GM12878 (cell line): Measurements from ENCODE around the gene PTGES2. TPM values are rescaled to one million over a fixed set of nuclear protein-coding genes. Genes with fewer than 3 reads are reported as not detected.

Source experiments
- ATAC-seq: fragments of 200-7000 bp; cut with Tn5 transposase; 3 replicates; pipeline ENCODE4 v1.9.1; 2020; ENCODE audit warnings: mild to moderate bottlenecking, moderate library complexity
- BruUV-seq: library from RNA; stranded (reverse); fragments of 400-500 nt; replicated peaks from 2 replicates; lab custom pipeline; 2021; lab: Mats Ljungman, UMichigan
- CTCF ChIA-PET: fragments of 300-600 bp; sonication (Branson Sonifier 250); formaldehyde crosslinking; extraction: SDS; loops from one replicate; lab custom pipeline; 2021; ENCODE audit warnings: inconsistent platforms; lab: Yijun Ruan, JAX
- POLR2A ChIA-PET: fragments of 350-600 bp; formaldehyde crosslinking; extraction: SDS; loops from one replicate; lab custom pipeline; 2021; ENCODE audit warnings: inconsistent platforms; lab: Charles Lee
- RAD21 ChIA-PET: fragments of 300-600 bp; sonication (Branson Sonifier 250); formaldehyde crosslinking; loops from one replicate; lab custom pipeline; 2023; ENCODE audit warnings: antibody characterized with exemption; ENCODE audit not compliant: unreplicated experiment; lab: Charles Lee
- SMC1A ChIA-PET: fragments of 300-600 bp; sonication (Branson Sonifier 250); formaldehyde crosslinking; loops from one replicate; lab custom pipeline; 2023; ENCODE audit not compliant: unreplicated experiment, uncharacterized antibody; lab: Charles Lee
- DNase-seq: peaks from one replicate; pipeline ENCODE4 v3.0.0-alpha.2; 2011; ENCODE audit warnings: low read depth, low spot score
- FAIRE-seq: peaks from 3 replicates; lab custom pipeline; 2011; peaks lifted over from hg19 to GRCh38; lab: Jason Lieb, UNC
- H2AFZ ChIP-seq: 2 replicates; pipeline ENCODE4 v1.6.0; 2011; ENCODE audit warnings: low read depth, low read length, control low read depth; ENCODE audit not compliant: control insufficient read depth
- H3K27ac ChIP-seq: 2 replicates; pipeline ENCODE4 v1.5.1; 2011; ENCODE audit warnings: control low read depth; ENCODE audit not compliant: control insufficient read depth, insufficient read depth
- H3K27me3 ChIP-seq, 2 experiments: replicated peaks in 1 of 2; 2 replicates each; pipeline versions ENCODE4 v1.6.0 to v1.6.1; 2011; ENCODE audit warnings: low read length in 1 of 2; ENCODE audit not compliant: control insufficient read depth in 2 of 2, insufficient read depth in 2 of 2
- H3K36me3 ChIP-seq, 2 experiments: 2 replicates each; pipeline ENCODE4 v1.5.1; 2011; ENCODE audit warnings: low read length in 1 of 2; ENCODE audit not compliant: control insufficient read depth in 2 of 2, insufficient read depth in 2 of 2
- H3K4me1 ChIP-seq: 2 replicates; pipeline ENCODE4 v1.6.1; 2011; ENCODE audit warnings: mild to moderate bottlenecking, low read length, moderate library complexity, mixed read lengths; ENCODE audit not compliant: control insufficient read depth, insufficient read depth
- H3K4me2 ChIP-seq: 2 replicates; pipeline ENCODE4 v1.6.0; 2011; ENCODE audit warnings: control low read depth; ENCODE audit not compliant: control insufficient read depth, insufficient read depth
- H3K4me3 ChIP-seq: fragments of 200-600 bp; sonication (generic); 2 replicates; pipeline ENCODE4 v1.5.1; 2016
- H3K79me2 ChIP-seq: 2 replicates; pipeline ENCODE4 v1.6.0; 2011; ENCODE audit warnings: low read length; ENCODE audit not compliant: control insufficient read depth, insufficient read depth
- H3K9ac ChIP-seq: 2 replicates; pipeline ENCODE4 v1.8.0; 2011; ENCODE audit warnings: low read length, control low read depth, mixed read lengths; ENCODE audit not compliant: control insufficient read depth, insufficient read depth
- H3K9me3 ChIP-seq: replicated peaks from 3 replicates; pipeline ENCODE4 v1.5.1; 2011; ENCODE audit warnings: mild to moderate bottlenecking, low read length; ENCODE audit not compliant: control insufficient read depth, insufficient read depth
- H4K20me1 ChIP-seq: 2 replicates; pipeline ENCODE4 v1.6.0; 2011; ENCODE audit not compliant: control insufficient read depth, insufficient read depth
- ATF7 ChIP-seq: fragments of 450-650 bp; IDR thresholded peaks from 2 replicates; pipeline ENCODE4 v1.6.1; 2016; ENCODE audit warnings: low read depth, mild to moderate bottlenecking
- FOXM1 ChIP-seq: IDR thresholded peaks from 2 replicates; pipeline ENCODE4 v1.6.1; 2012; ENCODE audit warnings: low read depth, mild to moderate bottlenecking, inconsistent platforms, low read length, moderate library complexity
- MTA2 ChIP-seq: fragments of 450-650 bp; IDR thresholded peaks from 2 replicates; pipeline ENCODE4 v1.6.1; 2016; ENCODE audit warnings: low read depth, mild to moderate bottlenecking, moderate library complexity
- MXI1 ChIP-seq: fragments of 150-350 bp; IDR thresholded peaks from 2 replicates; pipeline ENCODE4 v1.6.1; 2011; ENCODE audit warnings: low read depth, mild to moderate bottlenecking, inconsistent platforms, low read length, improper control_type of control experiment
- MYB ChIP-seq: fragments of 150-350 bp; IDR thresholded peaks from 2 replicates; pipeline ENCODE4 v1.6.1; 2014; ENCODE audit warnings: mild to moderate bottlenecking, low read depth, low read length, borderline replicate concordance
- NFIC ChIP-seq: IDR thresholded peaks from 2 replicates; pipeline ENCODE4 v1.6.1; 2012; ENCODE audit warnings: low read depth, mild to moderate bottlenecking, inconsistent platforms, low read length, moderate library complexity
- NFXL1 ChIP-seq: fragments of 450-650 bp; IDR thresholded peaks from 2 replicates; pipeline ENCODE4 v1.6.1; 2017; ENCODE audit warnings: antibody characterized with exemption, mild to moderate bottlenecking, borderline replicate concordance
- NR2F1 ChIP-seq: fragments of 450-650 bp; conservative IDR thresholded peaks from 2 replicates; pipeline ENCODE4 v1.6.1; 2017; ENCODE audit warnings: mild to moderate bottlenecking
- RBBP5 ChIP-seq: fragments of 200-600 bp; sonication (generic); conservative IDR thresholded peaks from 2 replicates; pipeline ENCODE4 v1.6.1; 2016
- RFX5 ChIP-seq: IDR thresholded peaks from 2 replicates; pipeline ENCODE4 v1.6.1; 2011; ENCODE audit warnings: low read depth, low read length, improper control_type of control experiment
- RUNX3 ChIP-seq: IDR thresholded peaks from 2 replicates; pipeline ENCODE4 v1.6.1; 2012; ENCODE audit warnings: low read length, inconsistent platforms
- SMARCA5 ChIP-seq: fragments of 450-650 bp; IDR thresholded peaks from 2 replicates; pipeline ENCODE4 v1.6.1; 2017; ENCODE audit warnings: mild to moderate bottlenecking
- SPI1 ChIP-seq: IDR thresholded peaks from 2 replicates; pipeline ENCODE4 v1.6.1; 2011; ENCODE audit warnings: low read depth, mild to moderate bottlenecking, low read length, moderate library complexity, borderline replicate concordance; ENCODE audit not compliant: insufficient read depth
- SREBF1 ChIP-seq: IDR thresholded peaks from 2 replicates; pipeline ENCODE4 v1.6.1; 2012; ENCODE audit warnings: mild to moderate bottlenecking, low read length
- ZBED1 ChIP-seq: IDR thresholded peaks from 2 replicates; pipeline ENCODE4 v1.6.1; 2016; ENCODE audit warnings: borderline replicate concordance
- ZNF217 ChIP-seq: fragments of 450-650 bp; IDR thresholded peaks from 2 replicates; pipeline ENCODE4 v1.6.1; 2017; ENCODE audit warnings: antibody characterized with exemption, mild to moderate bottlenecking
- WGBS: methylation state at CpG from one replicate; pipeline ENCODE4 v1.1.6; 2016; ENCODE audit warnings: low lambda C conversion rate; ENCODE audit not compliant: insufficient replicate concordance, insufficient coverage; ENCODE audit errors: missing lambda C conversion rate; 5-methylcytosine and 5-hydroxymethylcytosine counted together
- in situ Hi-C: fragments of 300-500 bp; cut with MboI; formaldehyde crosslinking; loops from 9 replicates; pipeline ENCODE4 v1.14.3; 2018; ENCODE audit warnings: mixed read lengths
- intact Hi-C: fragments of 100-400 bp; cut with micrococcal nuclease; formaldehyde crosslinking; loops from one replicate; pipeline ENCODE4 v1.14.2; 2022; ENCODE audit not compliant: unreplicated experiment
- polyA plus RNA-seq, 11 experiments: library from polyadenylated mRNA; depleted of rRNA in 4 of 11; unstranded in 6 of 11; stranded (reverse) in 5 of 11; fragments of >200 nt; fragmentation: Nextera tagmentation in 4 of 11; fragmentation: Illumina TruSeq in 1 of 11; extraction: Ambion mirVana in 4 of 11; extraction: Trizol in 1 of 11; gene quantifications; 1 replicate in 1 of 11; 2 replicates in 10 of 11; pipeline versions ENCODE4 v1.2.1 to v1.2.3, GENCODE V29; 2011 to 2016; ENCODE audit warnings: inconsistent platforms in 2 of 11, missing spikeins in 2 of 11, low read depth in 1 of 11
- total RNA-seq, 4 experiments: library from RNA; depleted of rRNA in 3 of 4; stranded (reverse); fragments of >200 nt in 3 of 4; fragmentation: Illumina TruSeq in 1 of 4; extraction: Trizol in 1 of 4; gene quantifications; 2 replicates each; pipeline versions ENCODE4 v1.2.1 to v1.2.3, GENCODE V29; 2013 to 2021
- TF ChIP-seq, protein P1 (sequence below): IDR thresholded peaks from 2 replicates; pipeline ENCODE4 v1.6.1; 2011; ENCODE audit warnings: mild to moderate bottlenecking, low read depth, low read length, moderate library complexity; ENCODE audit not compliant: insufficient replicate concordance
- TF ChIP-seq, protein P2 (sequence below): fragments of 450-650 bp; IDR thresholded peaks from 2 replicates; pipeline ENCODE4 v1.6.1; 2018; ENCODE audit warnings: mild to moderate bottlenecking, low read depth, moderate library complexity; ENCODE audit not compliant: partially characterized antibody

PTGES2 gene
- total and polyA plus RNA-seq, 10 of the 15 experiments (the other 5 are each of a cell fraction or from before 2014, with no cell fraction given): 2.1 to 141 (median 99.1) TPM

DNA sequence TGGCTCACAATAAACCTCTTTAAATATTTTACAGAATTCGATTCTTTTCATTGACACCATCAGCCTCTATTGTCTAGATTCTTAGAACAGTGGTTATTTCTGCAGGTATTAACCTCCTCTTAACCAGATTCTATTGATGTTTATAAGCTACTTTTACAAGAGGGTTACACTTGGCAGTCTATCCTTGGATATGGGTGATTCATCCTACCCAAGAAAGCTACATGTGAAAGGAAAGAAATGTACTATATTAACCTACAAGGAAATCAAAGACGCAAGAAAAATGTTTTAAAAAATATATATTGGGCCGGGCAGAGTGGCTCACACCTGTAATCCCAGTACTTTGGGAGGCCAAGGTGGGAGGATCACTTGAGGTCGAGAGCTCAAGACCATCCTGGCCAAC lies 42.8 kb downstream of the PTGES2 start:
- ChIA-PET SMC1A (interaction anchor here (0.9 to 1.3 kb wide), 5 partner anchors 10 to 51 kb away, joined by 3 to 4 read pairs (median 3); no protein-coding TSS in a partner anchor), POLR2A (interaction anchor here (0.5 kb wide), 1 partner anchor 107 kb away, joined by 3 read pairs; no protein-coding TSS in a partner anchor), CTCF (interaction anchor here (0.9 to 6.6 kb wide), 9 partner anchors 9 to 141 kb away, joined by 3 to 33 read pairs (median 5); partner anchors contain the start of gene NAIF1), RAD21 (interaction anchor here (0.6 to 1.4 kb wide), 2 partner anchors 49 to 127 kb away, joined by 3 to 5 read pairs; no protein-coding TSS in a partner anchor)
- Histone ChIP-seq H3K9me3 (no peaks in the 10 kb centered on the region), H3K27ac (no peak overlapping the region), H3K4me1 (peaks cover 21% of the 10 kb centered on the region), H3K27me3 (no peaks in the 10 kb centered on the region), H3K9ac (no peak overlapping the region), H2AFZ (no peak overlapping the region), H3K4me2 (no peak overlapping the region)
- intact Hi-C loops: no loop called here
- no peak for FAIRE-seq
- no TSS peak for BruUV-seq
- ATAC-seq: no peak
- 96% methylated on average over 4 of the region's 4 CpGs for WGBS
- TF ChIP-seq RFX5: no peak
- TF ChIP-seq SMARCA5: no peak
- no peak for TF ChIP-seq SREBF1
- no peak for TF ChIP-seq MYB
- TF ChIP-seq, protein P1, sequence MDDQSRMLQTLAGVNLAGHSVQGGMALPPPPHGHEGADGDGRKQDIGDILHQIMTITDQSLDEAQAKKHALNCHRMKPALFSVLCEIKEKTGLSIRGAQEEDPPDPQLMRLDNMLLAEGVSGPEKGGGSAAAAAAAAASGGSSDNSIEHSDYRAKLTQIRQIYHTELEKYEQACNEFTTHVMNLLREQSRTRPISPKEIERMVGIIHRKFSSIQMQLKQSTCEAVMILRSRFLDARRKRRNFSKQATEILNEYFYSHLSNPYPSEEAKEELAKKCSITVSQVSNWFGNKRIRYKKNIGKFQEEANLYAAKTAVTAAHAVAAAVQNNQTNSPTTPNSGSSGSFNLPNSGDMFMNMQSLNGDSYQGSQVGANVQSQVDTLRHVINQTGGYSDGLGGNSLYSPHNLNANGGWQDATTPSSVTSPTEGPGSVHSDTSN: no peak
- TF ChIP-seq RUNX3: no peak
- TF ChIP-seq, protein P2, sequence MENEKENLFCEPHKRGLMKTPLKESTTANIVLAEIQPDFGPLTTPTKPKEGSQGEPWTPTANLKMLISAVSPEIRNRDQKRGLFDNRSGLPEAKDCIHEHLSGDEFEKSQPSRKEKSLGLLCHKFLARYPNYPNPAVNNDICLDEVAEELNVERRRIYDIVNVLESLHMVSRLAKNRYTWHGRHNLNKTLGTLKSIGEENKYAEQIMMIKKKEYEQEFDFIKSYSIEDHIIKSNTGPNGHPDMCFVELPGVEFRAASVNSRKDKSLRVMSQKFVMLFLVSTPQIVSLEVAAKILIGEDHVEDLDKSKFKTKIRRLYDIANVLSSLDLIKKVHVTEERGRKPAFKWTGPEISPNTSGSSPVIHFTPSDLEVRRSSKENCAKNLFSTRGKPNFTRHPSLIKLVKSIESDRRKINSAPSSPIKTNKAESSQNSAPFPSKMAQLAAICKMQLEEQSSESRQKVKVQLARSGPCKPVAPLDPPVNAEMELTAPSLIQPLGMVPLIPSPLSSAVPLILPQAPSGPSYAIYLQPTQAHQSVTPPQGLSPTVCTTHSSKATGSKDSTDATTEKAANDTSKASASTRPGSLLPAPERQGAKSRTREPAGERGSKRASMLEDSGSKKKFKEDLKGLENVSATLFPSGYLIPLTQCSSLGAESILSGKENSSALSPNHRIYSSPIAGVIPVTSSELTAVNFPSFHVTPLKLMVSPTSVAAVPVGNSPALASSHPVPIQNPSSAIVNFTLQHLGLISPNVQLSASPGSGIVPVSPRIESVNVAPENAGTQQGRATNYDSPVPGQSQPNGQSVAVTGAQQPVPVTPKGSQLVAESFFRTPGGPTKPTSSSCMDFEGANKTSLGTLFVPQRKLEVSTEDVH: no peak
- no peak for TF ChIP-seq NFIC
- no peak for TF ChIP-seq FOXM1
- no peak for TF ChIP-seq ZNF217
- no peak for TF ChIP-seq NFXL1
- no peak for TF ChIP-seq MTA2
- TF ChIP-seq ZBED1: no peak
- no peak for TF ChIP-seq MXI1
- no peak for TF ChIP-seq ATF7
- no peak for TF ChIP-seq NR2F1
- TF ChIP-seq SPI1: no peak
- no peak for TF ChIP-seq RBBP5
- TF ChIP-seq, all 136 proteins: peak for 0
- Histone ChIP-seq H3K36me3 (peaks cover 0 to 3% of the 10 kb centered on the region in 2 experiments; a peak in 1 of 4 replicates), H3K79me2 (peaks cover 28% of the 10 kb centered on the region), H3K4me3 (no peak overlapping the region), H4K20me1 (no peaks in the 10 kb centered on the region)
- in situ Hi-C loops: no loop called here
- no peak for DNase-seq
